ENCODE data around the gene COMMD1.

Gene COMMD1

GRCh38 chr2:61943251-61943650 lies 37.8 kb downstream of the COMMD1 start:
- no peak for DNase-seq (ENCODE audit: low read depth)
- no peak for TF ChIP-seq CTCF (conservative IDR thresholded peaks at IDR 0.05; ENCODE audit: low read length)
- no peak overlapping the region for H3K4me3 ChIP-seq (ENCODE audit: low read length)

GRCh38 chr2:61946666-61947065 lies 41.2 kb downstream of the COMMD1 start:
- peak; percentile 9 for DNase-seq (ENCODE audit: low read depth)
- H3K4me3 ChIP-seq (ENCODE audit: low read length): no peak overlapping the region
- no peak for TF ChIP-seq CTCF (conservative IDR thresholded peaks at IDR 0.05; ENCODE audit: low read length)

GRCh38 chr2:61948661-61949457 lies 43.4 kb downstream of the COMMD1 start:
- TF ChIP-seq CTCF (conservative IDR thresholded peaks at IDR 0.05; ENCODE audit: low read length): no peak
- DNase-seq (ENCODE audit: low read depth): no peak
- H3K4me3 ChIP-seq (ENCODE audit: low read length): no peak overlapping the region

- no peak for TF ChIP-seq CTCF (conservative IDR thresholded peaks at IDR 0.05; ENCODE audit: low read length)
- H3K4me3 ChIP-seq (ENCODE audit: low read length): no peak overlapping the region
- DNase-seq (ENCODE audit: low read depth): no peak
Observed at GRCh38 chr2:61949458-61949713, 43.9 kb downstream of the COMMD1 start.

- no peak for DNase-seq (ENCODE audit: low read depth)
- H3K4me3 ChIP-seq (ENCODE audit: low read length): no peak overlapping the region
- no peak for TF ChIP-seq CTCF (conservative IDR thresholded peaks at IDR 0.05; ENCODE audit: low read length)
Observed at GRCh38 chr2:61949714-61950560, 44.5 kb downstream of the COMMD1 start.

GRCh38 chr2:61950571-61951315 lies 45.3 kb downstream of the COMMD1 start:
- TF ChIP-seq CTCF (conservative IDR thresholded peaks at IDR 0.05; ENCODE audit: low read length): no peak
- DNase-seq (ENCODE audit: low read depth): no peak
- H3K4me3 ChIP-seq (ENCODE audit: low read length): no peak overlapping the region

Measured in AG10803 (cell line).